EL (cell line): ENCODE data around the gene ORAI1.
A peak's percentile ranks its signal among the peaks of the same experiment; 100 is the strongest.
"Not testable (repeated sequence)": the region's sequence is repeated elsewhere in the genome, so short reads cannot be mapped to it uniquely, and the experiment has no call there.

Experiments
- DNase-seq: peaks from one replicate; pipeline ENCODE4 v3.0.0-alpha.2; 2016

The ORAI1 gene

DNA sequence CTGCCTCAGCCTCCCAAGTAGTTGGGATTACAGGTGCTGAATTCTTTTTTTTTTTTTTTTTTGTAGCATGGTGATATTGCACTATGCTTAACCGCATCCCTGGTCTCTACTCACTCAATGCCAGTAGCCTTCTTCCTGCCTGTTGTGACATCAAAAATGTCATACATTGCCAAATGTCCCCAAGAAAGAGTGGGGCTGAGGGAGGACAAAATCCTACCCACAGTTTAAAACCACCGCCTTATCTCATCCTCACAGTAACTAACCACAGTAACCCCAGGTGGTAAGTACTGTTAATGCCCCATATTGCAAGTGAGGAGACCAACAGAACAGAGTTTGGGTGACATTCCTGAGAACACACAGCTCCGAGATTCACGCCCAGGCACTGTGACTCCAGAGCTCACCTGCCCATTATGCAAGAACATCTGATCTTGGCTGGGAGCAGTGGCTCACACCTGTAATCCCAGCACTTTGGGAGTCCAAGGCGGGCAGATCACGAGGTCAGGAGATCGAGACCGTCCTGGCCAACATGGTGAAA is 23.6 kb downstream of the ORAI1 start:
- no peak for DNase-seq

DNA sequence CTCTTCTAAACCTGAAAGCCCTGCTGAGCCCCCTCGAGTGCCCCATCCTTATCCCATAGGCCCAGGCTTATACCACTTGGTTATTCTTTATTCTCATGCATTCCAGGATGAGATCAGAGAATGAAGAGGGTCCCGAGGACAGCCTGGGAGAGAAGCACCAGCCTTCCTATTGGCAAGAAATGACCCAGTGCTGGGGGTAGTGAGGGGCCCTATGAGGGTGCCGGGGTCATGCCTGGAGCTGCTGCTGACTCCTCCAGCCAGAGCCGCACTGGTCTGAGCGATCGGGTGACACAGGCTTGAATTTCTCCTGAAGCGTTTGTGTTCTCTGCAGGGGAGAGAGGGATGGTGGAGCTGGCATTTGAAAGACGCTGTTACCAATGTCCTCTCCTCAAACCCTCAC is 25.0 kb downstream of the ORAI1 start:
- no peak for DNase-seq

DNA sequence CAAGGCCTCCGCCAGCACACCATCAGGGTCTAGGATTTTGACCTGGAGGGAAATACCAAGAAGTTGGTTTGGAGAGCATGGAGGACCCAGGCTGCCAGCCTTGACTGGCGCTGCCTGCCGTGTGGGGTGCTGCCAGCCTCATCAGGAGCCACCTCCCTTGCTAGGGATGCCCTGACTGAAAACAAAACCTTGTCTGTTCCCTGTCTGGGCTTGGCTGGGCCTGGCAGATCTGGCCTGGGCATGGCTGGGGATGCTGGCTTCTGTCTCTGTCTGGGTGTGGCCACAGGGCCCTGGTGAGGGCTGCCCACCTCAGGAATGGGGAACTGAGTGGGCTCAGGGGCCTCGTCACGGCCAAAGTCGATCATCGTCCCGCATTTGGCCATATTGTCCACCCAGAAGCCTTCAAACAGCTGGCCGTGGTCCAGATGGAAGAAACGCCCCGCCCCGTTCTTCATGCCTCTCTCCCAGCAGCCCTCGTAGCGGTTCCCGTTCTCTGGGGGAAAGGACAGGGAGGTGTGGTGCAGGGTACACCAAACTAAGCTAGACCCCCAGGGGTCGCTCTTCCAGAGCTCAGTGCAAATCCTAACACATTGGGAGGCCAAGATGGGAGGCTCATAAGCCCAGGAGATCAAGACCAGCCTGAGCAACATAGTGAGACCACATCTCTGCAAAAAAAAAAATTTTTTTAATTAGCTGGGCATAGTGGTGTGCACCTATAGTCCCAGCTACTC is 26.6 kb downstream of the ORAI1 start:
- no peak for DNase-seq

DNA sequence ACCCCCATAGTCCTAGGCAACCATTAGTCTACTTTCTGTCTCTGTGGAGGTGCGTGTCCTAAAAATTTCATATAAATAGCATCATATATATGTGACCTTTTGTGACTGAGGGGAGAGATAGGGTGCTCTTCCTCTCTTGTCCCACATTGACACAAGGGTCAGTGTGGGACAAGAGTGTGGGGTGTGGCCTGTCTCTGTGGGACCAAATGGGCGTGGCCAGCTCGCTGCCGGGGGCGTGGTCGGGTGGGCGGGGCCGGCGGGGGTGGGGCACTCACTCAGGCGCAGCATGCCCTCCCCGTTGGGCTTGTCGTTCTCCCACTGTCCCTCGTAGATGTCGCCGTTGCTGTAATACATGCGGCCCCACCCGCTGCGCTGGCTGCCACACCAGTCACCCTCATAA is 27.7 kb downstream of the ORAI1 start:
- DNase-seq: no peak

DNA sequence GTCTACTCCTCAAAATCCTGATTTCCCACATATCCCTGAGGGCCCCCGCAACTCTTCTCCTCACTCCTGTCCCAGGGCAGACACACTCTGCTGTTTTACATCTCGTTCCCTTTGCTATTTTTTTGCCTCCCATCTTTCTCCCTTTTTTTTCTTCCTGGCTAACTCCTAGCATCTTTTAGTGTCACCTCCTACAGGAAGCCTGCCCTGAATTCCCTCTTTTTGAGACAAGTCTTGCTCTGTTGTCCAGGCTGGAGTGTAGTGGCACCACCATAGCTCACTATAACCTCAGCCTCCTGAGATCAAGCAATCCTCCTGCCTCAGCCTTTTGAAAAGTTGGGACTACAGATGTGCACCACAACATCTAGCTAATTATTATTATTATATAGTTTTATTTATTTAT is 29.8 kb downstream of the ORAI1 start:
- no peak for DNase-seq

DNA sequence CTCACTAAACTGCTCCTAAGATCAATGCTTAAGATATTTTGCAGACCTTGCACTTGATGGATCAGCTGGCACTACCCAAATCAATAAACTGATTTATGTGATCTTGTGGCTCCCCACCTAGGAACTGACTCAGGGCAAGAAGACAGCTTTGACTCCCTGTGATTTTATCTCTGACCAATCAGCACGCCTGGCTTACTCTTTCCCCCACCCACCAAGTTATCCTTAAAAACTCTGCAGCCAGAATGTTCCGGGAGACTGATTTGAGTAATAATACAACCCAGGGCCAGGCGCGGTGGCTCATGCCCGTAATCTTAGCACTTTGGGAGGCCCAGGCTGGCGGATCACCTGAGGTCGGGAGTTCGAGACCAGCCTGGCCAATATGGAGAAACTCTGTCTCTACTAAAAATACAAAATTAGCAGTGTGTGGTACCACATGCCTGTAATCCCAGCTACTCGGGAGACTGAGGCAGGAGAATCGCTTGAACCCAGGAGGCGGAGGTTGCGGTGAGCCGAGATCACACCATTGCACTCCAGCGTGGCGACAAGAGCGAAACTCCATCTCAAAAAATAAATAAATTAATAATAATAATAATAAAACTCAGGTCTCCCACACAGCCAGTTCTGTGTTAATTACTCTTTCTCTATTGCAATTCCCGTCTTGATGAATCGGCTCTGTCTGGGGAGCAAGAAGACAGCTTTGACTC is 31.1 kb downstream of the ORAI1 start:
- no peak for DNase-seq

DNA sequence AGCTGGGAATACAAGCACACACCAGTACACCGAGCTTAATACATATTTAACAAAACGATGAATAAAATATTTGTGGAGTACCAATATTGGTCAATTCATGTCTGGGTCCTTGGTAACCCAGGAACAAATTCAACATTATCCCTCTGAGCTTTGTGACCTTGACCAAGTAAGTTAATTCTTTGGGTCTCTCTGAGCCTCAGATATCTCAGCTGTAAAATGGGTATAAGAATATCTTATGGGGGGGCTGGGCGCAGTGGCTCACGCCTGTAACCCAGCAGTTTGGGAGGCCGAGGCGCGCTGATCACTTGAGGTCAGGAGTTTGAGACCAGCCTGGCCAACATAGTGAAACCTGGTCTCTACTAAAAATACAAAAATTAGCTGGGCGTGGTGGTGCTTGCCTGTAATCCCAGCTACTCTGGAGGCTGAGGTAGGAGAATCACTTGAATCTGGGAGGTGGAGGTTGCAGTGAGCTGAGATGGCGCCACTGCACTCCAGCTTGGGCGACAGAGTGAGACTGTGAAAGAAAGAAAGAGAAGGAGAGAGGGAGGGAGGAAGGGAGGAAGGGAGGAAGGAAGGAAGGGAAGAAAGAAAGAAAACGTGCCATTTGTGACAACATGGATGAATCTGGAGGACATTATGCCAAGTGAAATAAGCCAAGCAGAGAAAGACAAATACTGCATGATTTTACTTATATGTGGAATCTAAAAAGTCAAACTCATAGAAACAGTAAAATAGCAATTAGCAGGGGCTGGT is 35.2 kb downstream of the ORAI1 start:
- DNase-seq: not testable (repeated sequence)

DNA sequence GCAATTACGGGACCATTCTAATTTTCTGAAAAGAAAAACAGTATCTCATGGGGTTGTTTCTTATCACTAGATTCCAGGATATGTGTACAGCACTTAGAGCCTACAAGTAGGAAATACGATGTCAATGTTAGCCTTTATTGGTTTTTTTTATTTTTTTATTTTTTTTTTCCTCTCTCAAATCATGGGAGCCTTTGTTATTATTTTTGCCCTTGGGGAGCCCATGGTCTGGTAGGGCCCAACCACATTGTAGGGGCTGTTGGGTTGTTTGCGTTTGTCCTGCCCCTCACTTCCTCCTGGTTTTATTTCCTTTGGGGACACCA is 37.2 kb downstream of the ORAI1 start:
- DNase-seq: no peak

DNA sequence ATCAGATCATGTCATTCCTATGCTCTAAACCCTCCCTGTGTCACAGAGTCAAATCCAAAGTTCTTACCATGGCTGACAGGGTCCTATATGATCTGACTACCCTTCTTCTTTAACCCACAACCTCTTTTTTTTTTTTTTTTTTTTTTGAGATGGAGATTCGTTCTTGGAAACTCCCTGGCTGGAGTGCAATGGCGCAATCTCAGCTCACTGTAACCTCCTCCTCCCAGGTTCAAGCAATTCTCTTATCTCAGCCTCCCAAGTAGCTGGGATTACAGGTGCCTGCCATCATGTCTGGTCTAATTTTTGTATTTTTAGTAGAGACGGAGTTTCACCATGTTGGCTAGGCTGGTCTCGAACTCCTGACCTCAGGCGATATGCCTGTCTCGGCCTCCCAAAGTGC is 40.5 kb downstream of the ORAI1 start:
- DNase-seq: not testable (repeated sequence)

DNA sequence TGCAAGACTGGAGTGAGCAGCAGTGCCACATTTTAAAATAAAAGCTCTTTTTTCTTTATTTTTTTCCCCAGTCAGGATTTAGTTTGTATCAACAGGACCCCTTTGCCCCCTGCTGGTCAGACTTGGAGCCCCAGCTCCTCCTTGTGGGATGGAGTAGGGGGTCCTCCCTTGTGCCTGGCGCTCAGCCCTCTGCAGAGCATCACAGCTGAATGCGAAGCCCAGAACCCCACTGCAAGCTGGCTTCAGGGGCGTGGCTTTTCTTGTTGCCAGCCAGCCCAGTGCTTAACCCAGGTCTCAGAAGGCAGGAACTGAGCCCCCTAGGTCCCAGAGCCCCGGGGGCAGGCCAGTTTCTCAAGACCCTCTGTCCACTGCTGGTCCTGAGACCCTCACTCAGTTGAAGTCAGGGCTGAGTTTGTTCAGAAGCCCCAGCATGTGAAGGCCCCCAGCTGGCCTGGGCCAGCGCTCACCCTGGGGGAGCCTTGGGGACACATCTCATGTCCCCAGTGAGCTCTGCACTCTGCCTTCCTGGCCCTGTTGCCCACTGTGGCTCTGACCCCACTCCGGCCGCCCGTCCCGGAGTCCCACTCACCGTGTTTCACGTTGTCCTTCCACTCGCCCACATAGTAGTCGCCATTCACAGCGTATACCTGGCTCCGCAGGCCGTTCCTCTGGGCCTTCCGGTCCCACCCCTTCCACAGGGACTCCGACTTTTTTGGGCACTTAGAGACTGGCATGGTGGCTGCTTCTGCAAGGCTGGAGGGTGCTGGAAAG is 42.6 kb downstream of the ORAI1 start:
- peak; percentile 37 for DNase-seq

DNA sequence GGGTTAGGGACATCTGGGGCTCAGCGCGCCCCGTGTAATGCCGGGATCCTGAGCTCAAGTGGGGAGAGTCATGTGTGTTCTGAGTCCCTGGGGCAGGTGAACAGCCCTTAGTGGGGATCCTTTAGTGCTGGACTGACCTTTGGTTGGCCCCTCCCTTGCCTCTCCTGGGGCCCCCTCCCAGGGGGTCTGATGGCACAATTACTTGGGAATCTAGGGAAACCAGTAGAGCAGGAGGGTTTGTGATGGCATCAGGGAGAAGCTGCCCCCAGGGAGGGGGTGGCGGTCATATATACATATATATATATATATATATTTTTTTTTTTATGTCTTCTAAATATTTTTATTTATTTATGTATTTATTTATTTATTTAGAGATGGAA is 43.2 kb downstream of the ORAI1 start, which contains the start of gene MORN3:
TSS of gene MORN3 (minus strand) at position 134 of the 380 bp plus-strand sequence. CDS start 171 bp downstream, outside the sequence.
- DNase-seq: no peak

DNA sequence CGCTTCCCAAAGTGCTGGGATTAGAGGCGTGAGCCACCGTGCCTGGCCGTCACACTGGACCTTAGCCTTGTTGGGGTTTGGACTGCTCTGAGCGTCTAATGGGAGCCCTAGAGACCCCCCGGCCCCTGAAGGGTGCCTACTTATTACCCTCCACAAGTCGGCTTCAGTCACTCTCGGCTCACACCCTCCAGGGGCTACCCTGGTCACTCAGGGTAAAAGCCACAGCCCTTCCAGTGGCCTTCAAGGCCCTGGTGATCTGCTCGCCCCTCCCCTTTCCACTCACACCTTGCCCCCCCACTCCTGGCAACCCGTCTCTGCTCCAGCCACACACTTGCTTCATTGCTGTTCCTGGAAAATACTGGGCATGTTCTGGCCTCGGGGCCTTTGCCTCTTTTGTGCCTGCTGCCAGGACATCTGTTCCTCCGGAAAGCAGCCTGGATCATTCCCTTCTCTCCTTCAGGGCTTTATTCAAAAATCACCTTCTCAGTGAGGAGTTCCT is 46.7 kb downstream of the ORAI1 start:
- DNase-seq: peak; percentile 19

DNA sequence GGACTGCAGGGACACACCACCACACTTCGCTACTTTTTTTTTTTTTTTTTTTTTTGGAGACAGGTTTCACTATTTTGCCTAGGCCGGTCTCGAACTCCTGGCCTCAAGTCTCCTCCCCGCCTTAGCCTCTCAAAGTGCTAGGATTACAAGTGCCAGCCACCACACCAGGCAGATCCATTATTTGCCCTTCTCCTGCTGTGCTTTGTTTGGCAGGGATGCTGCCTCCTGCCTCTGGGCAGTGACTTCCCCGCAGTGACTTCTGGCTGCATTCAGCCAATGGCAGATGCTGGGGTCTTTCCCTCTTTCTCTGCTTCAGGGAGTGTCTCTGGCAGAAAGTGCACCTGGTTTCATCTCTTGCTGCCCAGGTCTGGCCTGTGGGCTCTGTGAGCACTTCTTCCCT is 49.9 kb downstream of the ORAI1 start:
- DNase-seq: no peak

DNA sequence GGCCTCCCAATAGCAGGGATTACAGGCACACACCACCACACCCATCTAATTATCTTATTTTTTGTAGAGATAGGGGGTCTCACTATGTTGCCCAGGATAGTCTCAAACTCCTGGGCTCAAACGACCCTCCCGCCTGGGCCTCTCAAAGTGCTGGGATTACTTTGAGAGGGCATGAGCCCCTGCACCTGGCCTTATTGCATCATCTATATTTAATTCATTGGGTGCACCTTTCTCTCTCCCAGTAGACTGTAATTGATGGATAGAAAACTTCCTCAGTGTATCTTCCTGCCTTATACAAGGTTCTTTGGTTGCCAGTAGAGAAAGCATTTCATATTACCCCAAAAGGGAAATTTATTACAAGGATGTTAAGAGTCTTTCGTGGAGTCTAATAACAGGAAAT is 52.0 kb downstream of the ORAI1 start:
- DNase-seq: no peak

DNA sequence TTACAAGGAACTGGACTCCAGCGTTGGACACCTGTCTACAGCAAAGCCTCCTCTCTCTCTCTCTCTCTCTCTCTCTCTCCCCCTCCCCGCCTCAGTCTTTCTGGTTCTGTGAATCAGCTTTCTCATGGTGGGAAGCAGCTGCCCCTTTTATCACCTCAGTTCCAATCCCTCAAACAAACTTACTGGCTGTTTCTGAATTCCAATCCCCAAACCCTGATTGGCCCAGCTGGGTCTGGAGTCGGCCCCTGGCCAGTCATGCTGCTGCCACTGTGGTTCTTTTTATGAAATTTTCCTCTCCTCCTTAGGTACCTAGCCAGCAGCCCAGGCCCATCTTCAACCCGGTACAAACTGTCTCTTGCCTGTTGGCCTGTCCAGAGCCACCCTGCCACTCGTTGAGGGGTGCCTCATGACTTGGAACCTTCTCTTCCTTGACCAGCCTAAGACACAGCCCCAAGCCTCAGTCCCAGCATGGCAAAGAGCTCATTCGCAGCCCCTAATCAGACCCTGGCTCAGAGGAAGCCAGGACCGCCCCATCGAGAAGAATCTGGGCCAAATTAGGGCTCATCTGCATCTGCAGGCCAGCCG is 52.5 kb downstream of the ORAI1 start:
- no peak for DNase-seq

DNA sequence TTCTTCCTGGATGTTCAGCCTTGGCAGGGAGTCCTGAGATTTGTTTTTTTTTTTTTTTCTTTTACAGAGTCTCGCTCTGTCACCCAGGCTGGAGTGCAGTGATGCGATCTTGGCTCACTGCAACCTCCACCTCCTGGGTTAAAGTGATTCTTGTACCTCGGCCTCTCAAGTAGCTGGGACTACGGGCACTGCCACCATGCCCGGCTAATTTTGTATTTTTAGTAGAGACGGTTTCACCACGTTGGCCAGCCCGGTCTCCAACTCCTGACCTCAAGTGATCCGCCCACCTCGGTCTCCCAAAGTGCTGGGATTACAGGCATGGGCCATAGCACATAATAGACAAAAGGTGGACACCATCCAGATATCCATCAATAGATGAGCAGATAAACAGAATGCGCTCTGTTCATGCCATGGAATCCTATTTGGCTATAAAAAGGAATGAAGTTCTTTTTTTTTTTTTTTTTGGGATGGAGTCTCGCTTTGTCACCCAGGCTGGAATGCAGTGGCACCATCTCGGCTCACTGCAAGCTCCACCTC is 53.4 kb downstream of the ORAI1 start:
- not testable (repeated sequence) for DNase-seq

DNA sequence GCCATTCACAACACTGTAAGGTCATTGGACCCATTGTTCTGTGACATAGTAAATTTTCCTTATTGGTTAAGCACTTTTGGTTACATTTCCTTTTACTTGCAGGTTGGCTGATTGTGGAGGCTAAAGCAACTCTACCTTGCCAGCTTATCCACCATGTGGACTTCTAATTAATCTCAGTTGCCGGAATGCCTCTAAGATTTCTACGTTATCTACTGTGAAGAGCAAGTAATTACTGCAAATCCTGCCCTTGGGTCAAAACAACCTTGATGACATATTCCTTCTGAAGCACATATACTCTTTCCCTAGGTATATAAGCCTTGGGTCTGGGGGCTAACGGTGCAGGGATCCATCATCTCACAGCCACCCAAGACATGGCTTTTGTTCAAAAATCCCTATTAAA is 62.6 kb downstream of the ORAI1 start:
- DNase-seq: no peak

DNA sequence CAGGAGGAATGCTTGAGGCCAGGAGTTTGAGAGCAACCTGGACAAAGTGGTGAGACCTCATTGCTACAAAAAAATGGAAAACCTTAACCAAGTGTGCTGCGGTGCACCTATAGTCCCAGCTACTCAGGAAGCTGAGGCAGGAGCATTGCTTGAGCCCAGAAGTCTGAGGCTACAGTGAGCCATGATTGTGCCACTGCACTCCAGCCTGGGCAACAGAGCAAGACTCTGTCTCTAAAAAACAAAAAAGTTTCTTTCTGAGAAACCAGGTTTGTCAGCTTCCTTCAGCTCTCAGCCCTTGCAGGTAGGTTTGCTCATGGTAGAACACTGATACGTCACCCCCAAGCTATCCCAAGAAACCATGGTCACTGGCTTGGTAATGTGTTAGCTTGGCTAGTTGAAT is 63.1 kb downstream of the ORAI1 start:
- no peak for DNase-seq
